Kidney glomerular epithelial cell (primary cell): ENCODE results near the gene ISL2.

Experiments
- DNase-seq: peaks from one replicate; lab custom pipeline; 2025; lab: John Stamatoyannopoulos, UW

The ISL2 gene

DNA sequence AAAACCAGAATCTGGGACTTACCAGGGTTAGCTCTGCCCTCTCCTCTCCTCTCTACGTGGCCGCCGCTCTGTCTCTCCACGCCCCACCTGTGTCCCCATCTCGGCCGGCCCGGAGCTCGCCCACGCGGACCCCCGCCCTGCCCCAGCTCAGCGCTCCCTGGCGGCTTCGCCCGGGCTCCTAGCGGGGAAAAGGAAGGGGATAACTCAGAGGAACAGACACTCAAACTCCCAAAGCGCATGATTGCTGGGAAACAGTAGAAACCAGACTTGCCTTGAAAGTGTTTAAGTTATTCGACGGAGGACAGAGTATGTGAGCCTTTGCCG is 5.4 kb downstream of the ISL2 start:
- DNase-seq, result no peak

DNA sequence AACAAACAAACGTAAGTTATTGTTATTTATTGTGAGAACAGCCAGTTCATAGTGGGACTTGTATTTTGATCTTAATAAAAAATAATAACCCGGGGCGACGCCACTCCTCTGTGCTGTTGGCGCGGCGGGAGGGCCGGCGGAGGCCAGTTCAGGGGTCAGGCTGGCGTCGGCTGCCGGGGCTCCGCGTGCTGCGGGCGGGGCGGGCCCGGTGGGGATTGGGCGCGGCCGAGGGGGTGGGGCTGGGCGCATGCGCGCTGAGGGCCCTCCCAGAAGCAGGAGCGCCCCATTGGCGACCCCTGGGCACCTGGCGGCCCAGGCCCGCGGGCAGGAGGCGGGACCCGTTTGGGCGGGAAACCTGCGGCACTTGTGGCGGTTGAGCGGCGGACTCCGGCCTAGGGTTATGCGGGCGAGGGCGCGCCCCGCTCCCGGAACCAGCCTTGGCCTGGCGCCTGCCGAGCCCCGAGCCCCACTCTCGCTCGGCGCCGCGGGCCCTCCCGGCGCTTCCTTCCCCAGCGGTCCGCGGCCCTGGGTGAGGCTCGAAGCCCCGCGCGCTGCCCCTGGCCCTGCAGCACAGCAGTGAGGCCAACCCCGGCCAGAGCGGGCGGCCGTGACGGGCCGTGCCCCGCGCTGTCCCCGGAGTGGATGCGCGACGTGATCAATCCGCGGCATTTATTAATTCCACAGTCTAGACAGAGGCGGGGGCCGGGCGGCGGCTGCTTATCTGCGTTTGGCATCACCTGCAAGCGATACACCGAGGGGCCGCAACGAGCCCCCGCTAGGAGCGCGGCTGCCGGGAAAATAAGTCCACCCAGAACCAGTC is 6.0 kb downstream of the ISL2 start:
- no peak for DNase-seq

DNA sequence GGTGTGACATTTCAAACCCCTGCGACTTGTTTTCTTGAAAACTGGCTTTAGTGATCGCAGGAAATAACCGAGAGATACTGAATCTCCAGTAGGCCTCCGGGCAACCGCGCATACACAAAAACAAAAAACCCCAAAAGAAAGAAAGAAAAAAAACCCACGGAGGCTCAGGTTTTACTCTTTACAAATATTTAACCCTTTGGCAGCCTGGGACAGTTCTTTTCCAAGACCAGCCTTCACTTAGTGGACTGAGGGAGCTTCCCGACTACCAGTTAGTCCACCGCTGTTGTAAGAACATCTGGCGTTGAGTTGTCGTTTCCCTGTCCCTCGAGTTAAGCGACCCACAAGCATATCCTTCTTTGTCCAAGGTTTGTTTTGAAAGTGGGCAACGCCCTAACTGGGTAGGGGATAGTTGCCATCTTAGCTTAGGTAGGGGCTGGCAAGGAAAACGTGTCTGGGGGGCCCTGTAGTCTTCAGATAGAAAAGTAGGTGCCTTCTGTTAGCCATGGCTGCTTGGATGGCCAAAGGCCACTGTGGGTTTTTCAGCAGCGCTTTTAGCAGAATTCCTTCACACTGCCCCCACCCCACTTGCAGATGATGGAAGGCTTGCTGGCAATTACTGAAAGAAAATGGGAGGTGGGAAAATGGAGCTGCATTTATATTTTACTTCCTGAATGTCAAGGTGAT is 6.9 kb downstream of the ISL2 start:
- no peak for DNase-seq

DNA sequence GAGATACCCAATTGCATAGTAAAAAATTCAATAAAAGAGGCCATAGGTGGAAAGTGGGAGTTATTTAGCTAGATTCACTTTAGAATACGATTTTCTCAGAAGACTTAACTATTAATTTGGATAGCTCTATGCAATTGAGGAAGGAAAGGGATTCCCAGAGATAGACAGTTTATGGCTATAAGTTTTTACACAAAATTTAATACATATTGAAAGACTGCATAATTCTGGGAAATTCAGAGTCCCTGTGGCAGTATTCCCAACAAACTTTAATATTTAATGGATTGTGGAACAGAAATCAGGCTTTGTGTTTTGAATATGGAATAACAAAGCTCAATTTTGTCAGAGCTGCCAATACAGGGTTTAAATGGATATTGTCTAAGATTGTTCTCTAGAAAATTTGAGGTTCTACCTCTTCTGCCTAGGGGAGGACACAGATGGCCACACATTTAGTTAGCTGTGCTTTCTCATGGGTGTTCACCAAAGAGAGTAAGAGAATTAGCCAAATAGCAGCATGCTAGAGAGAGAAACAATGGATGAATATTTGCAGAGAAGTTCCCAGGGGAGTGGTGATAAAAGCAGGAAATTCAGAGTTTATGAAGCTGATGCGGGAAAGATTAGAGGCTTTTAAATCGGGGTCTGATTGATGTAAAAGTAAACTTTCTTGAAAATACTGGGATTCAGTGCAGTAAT is 8.5 kb downstream of the ISL2 start:
- no peak for DNase-seq

DNA sequence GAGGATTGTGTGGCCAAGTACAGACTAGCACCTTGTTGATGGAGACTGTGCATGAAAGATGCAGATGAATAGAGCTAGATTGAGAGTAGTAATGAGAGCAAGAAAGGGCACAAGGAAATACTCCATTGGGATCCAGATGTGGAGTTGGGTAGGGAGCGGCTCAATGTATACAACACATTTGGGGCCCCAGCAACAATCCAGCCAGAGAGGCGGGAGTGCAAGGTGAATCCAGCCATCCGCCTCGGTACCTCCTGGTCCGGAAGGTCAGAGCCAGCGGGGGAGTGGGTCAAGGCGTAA is 9.0 kb downstream of the ISL2 start:
- no peak for DNase-seq

DNA sequence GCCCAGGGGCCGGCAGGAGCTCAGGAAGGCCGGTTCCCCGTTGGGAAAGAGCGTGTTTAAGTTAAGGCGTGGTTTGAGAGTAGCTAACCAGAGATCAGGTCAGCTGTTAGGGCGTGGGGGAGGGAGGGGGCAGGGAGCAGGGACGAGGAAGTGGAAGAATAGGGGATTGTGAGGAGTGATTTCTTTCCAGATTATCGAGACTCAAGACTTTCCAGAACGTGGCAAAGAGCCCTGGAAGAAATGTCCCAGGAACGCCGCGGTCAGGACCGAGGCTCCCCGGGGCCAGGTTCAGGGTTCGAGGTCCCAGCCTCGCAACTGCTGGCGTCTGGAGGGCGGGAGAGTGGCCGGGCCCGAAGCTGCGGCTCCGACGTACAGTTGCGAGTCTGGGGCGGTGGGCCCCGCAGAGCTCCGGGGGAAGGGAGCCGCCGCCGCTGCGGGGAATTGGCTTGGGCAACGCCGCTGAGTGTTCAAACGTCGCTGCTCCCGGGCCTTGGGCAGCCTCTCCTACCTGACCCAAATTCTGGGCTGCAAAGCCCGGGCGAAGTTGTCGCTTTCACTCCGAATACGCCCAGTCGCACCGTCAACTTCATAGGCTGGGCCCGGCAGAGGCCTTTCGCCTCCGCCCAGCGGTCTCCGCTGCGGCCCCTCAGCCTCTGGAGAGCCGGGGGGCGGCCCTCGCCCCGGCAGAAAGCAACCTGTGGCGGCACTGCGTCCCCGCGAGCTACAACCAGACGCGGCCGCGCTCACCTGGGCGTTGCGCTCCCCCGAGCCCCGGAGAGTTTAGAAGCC is 9.5 kb downstream of the ISL2 start:
- no peak for DNase-seq

DNA sequence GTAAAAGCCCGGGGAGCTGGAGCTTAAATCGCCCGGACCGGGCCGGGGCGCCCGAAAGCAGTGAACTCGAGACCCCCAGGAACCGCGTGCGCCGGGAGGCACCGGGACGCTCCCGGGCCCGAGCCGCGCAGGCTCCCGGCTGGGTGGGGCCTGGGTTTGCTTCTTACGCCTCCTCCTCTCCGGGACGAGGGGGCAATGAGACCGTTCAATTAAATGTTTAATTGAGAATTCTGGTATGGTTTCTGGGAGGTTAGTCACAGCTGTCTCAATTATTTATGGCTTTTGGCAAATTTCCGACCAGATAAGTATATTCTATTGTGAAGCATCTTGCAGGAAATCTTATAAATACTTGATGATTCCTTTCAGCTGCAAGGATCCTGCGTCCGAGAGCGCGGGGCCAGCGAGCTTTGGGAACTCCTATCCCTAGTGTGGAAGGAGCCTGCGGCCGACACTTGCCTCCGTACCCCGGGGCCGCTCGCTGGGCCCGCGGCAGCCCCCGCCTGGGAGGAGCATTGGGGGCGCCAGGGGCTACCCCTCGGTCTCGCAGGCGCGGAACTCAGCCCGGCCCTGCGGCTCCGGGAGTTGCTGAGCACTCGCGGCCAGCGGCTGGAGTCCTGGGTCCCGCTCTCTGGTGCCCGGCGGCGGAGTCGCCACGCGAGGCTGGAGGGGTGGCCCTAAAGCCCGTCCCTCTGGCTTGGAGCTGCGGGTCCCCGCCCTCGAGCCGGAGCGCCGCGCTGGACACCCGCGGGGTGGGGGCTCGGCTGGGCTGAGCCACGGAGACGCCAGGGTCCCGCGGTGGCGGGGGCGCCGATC is 10.3 kb downstream of the ISL2 start:
- no peak for DNase-seq

DNA sequence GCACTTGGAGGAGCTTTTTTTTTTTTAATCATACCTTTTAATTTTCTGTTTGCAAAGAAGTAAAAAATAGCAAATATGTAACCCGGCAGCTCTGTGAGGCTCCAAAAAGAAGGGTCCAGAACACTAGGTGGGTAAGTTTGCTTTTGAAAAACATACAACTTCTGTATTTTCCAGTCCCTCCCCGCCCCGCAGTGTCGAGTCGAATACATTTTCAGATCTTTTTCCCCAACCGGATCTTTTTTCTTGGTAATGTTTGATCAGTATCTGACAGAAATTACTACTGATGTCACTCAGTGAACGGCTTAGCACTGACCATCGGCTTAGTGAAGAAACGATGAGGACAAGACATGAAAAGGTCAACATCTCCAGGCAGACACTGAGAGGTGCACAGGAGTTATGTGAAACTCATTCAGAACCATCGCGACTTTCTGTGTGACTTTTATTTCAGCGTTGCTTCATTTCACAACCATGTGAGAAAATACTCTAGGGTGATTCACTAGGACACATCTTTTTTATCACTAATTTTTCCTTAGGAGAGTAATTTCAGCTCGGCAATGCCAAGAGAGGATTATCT is 11.0 kb downstream of the ISL2 start:
- no peak for DNase-seq

DNA sequence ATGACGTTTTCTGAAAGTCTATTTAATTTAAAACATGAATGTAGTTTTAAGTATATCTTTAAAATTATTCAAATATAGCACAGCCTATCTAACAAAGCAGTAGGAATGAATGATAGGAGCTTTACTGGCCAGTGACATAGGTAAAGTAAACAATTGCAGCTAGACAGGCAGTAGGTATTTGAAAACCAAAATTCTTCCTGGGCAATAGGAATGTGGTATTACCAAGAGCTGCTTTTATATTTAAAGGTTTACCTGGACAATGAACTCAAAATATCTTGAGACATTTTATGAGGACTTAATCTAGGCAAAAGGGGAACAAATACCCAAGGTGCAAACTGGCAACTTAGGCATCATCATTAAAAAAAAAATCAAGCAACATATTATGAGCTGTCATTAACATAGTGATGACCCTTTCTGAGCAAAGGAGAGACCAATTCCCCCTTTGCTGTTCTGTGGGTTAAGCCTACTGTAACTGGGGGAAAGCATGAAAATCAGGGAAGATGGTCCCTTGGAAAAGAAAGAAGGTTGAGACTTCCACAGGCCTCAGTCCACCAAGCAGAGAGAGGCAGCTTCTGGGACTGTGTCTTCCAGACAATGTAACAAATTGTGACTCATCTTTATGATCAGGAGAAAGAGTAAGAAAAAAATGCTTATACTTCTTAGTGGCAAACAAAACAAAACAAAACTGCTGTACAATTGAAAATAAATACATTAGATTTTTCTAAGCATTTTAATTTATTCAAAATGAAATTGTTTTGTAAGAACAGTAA is 12.9 kb downstream of the ISL2 start:
- DNase-seq, result no peak

DNA sequence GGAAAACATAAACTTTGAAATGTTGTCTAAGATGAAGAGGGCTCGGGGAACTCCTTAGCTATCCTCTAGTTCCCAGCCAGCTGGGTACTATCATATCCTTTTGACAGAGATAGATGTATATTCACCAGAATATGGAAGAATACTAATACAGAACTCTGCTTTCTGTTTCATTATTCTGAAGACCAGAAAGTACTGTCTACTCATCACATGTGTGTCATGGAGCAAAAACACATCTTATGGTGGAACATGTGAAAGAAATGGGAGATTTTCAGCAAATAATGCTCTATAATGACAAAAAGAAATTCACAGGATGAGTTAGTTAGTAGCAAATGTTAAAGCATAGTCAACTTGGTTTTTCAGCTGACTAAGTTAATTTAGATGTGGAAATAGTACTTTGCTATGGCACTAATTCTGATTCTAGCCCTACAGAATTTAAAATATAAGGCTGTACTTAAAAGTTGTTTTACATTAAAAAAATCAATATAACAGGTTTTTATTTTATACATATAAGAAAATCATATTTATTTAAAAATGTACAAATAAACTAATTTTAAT is 16.5 kb downstream of the ISL2 start:
- no peak for DNase-seq

DNA sequence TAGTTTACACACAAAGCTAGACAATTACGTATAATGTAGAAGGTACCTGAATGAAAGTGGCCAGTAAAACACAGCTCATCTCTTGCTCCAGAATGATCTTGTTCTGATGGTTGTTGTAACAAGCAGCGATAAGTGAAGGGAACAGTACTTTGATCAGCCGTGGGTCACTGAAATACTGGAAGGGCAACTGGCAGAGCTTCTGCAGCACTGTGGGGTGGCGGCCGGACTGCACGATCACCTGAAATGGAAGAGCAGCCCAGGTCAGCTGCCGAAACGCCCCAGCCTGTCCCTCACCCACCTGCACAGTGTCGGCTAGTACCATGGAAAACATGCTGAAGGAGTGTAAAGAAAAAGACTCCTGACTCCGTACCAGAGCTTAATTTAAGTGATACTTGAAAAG is 17.3 kb downstream of the ISL2 start:
- no peak for DNase-seq

DNA sequence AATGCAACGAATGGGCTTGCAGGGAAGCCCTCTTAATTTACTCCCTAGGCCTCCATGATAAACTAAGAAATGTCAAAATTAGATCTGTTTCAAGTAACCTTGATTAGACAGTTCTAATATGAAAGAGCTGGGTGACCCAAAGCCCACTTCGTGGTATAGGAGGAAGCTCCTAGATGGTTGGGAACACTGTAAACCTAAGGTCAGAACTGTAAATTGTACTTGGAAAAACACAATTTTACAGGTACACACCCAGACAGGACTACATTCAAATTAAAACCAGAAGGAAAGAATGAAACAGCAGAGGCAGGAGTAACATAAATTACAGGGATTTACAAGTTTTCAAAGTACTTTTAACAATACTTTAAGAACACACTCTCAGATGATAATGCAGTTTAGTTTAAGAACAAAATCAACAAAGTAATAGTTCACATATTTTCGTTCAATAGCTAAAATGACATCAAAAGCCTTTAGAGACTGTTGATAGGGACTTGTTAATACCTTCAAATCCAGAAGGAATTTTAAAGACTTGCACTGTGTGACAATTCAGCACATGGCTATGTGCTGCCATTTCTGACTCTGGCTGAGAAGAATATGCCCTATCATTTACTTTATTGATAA is 18.4 kb downstream of the ISL2 start:
- no peak for DNase-seq

DNA sequence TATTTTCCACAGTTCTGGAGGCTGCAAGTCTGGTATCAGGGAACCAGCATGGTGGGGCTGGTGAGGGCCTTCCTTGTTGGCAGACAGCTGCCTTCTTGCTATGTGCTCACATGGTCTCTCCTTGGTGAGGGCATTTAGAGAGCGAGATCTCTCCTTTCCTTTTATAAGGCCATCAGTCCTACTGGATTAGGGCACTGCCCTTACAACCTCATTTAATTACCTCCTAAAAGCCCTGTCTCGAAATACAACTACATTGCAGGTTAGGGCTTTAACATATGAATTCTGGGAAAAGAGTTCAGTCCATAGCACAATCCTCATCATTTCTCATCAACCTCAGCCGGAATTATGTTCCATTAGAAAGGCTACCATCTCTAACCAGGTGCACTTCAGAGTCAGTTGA is 21.9 kb downstream of the ISL2 start:
- no peak for DNase-seq

DNA sequence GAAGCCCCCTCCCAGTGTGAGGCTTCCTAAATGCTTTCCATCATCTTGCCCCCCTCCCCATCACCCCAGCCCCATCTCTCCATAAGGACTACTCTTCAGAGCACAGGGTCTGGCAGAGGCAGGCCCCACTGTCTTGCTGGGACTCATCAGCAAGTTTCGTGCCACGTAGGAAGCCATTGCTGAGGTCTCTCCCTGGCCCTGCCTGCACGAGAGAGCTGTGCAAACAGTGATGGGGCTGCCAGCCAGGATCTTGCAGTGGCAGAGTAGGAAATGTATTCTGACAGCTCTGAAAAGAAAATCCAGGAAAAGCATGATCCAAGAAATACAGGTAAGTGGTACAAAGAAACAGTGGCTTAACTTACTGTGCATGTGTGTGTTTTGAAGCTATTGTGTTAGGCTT is 22.6 kb downstream of the ISL2 start:
- DNase-seq, result no peak

DNA sequence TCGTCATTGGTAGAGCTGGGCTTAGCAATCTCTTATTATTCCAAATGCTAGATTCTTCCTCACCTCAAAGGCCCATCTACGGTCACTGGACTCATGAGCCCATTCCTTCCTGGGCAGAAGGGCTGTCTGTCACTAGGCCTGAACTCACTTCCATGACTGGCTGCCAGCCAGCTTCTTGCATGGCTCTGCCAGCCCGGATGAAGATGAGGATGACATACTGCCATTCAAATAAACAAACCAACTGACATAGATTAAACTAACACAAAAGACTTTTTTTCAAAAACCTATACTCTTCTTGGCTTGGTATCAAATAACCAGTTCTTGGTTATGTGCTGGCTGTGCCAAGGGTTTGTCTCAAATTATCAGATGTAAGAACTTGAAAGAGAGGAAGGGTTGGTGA is 23.8 kb downstream of the ISL2 start:
- DNase-seq, result no peak

DNA sequence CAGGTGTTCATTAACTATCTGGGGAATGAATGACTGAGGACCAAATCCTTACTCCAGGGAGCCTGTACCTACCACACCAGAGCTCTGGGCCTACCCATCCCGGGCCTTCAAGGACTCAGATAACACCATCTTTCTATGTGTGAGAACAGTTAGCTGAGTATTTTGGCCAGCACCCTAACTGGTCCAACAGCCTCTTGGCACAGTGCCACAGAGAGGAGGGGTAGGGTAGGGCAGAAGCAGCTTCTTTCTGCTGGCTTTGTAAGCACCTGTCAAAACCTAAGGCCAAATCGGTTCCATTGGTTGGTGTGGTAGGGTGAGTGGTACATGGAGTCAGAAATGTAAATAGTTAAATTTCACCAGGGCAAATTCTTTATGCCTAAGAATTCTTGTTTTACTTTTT is 26.7 kb downstream of the ISL2 start:
- no peak for DNase-seq

DNA sequence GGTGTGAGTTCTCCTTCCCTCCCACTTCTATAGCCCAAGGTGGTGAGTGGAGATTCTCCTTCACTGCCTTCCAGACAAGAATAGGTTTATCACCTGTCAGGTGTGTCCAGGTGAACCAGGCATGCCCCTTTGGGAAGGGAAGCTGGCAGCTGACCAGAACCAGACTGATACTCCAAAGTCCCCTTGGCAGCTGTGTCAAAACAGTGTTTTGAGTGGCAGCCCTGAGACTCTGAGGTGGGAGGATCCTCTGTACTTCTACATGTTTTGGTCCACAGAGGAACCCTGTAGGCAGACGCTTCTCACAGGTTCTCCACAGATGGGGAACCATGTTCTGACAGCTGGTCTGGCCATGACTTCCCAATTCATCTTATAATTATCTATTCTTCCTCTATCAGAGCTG is 30.1 kb downstream of the ISL2 start:
- no peak for DNase-seq

DNA sequence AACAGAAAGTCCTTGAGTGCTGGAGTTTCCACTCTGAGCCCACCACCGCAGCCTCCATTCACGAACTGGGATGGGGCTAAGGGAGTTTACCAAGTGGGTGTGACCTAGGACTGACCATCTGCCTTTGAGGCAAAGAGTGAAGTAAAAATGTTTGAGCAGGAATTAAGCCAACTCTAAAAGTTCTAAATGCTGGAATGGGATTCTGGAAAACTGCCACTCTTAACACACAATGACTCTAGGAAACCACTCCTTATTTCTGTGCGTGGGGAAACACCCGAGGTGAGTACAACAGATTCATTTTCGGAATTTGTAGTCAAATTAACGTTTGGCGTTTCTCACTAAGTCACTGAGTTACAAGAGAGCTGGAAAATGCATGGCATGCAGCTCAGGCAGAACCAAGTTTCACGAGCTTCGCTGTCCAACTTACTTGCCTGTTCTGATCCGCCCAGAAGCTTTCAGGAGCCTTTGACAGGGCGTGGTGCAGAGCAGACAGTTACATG is 31.6 kb downstream of the ISL2 start:
- no peak for DNase-seq

DNA sequence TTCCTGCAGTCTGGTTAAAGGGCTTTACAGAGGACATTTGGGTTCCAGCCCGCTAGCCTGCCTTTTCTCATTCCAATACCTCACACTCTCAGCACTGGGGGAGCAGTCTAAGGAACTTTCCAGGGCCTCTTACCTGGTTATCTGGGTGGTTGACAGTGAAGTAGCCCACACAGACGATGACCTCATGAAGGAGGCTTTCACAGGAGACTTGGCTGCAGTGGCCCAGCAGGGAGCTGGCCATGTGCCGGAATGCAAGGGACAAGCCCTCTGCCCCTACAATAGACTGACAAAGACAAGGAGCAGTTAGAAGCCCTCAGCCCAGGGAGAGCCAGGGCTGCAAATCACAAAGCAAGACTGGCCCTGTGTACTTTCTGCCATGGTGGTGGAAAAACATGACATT is 39.5 kb downstream of the ISL2 start:
- no peak for DNase-seq

DNA sequence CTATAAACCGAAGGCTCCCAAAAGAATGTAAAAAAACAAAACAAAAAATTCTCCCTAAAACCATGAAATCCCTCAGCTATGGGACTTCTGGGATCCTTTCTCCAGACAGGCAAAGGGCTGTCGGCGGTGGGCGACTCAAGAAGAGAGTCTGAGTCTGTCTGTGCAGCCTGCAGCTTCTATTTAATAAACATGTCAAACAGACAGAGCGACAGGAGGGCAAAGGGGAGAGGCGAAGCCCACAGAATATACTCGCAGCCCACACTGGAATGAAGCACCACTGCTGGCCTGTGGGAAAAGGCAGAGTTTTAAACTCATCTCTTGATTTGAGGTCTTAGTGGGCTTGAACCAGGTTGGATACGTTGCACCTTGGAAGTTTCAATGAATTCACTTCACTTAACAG is 40.2 kb downstream of the ISL2 start:
- DNase-seq, result no peak
